ENCODE results near the gene AMIGO2. TPM values are rescaled to one million over a fixed set of nuclear protein-coding genes. Genes with fewer than 3 reads are reported as not detected.
A peak's percentile ranks its signal among the peaks of the same experiment; 100 is the strongest.

AMIGO2 gene
- total RNA-seq, 1 donor from 2014 or later, result 8.5 TPM

DNA sequence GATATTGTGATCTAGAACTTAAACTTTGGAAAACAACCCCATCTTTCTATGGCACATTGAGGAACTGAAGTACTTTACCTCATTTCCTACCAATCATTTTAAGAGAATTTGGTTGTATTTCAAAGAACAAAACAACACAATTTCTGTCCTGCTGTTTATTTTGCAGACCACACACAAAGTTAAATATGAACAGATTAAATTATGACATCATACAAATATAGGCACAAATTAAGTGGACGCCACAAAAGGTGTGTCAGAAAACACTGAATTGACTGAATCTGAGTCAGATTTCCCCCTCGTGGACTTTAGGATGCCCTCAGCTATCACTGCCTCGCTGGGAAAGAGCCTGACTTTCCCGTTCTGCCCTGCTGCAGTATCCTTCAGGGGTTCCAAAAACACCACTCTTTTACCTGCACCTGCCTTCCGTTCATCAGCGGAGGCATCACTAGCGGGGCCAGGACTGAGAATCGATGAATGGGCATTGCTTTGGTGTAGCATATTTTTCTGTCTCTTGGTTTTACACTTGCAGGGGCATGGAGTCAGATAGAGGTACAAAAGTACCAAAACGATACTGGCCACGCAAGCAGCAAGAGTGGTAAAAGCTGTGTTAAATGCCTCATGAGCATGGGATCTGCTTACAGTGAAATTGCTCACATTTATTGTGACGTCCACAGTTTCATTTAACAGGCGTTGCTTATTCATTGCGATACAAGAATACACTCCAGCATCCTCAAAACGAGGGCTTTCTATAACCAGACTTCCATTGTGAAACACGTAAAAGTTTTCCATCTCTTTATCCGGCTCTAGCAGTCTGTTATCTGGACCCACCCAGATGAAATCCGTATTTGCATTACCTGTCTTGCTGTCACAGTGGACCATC, 2.3 kb downstream of the AMIGO2 start:
- peaks cover 48% of the 10 kb centered on the region for H3K27me3 Mint-ChIP-seq (ENCODE audit: low read depth)
- H3K4me1 Mint-ChIP-seq, result peaks cover 19% of the 10 kb centered on the region
- TF ChIP-seq, protein P1, sequence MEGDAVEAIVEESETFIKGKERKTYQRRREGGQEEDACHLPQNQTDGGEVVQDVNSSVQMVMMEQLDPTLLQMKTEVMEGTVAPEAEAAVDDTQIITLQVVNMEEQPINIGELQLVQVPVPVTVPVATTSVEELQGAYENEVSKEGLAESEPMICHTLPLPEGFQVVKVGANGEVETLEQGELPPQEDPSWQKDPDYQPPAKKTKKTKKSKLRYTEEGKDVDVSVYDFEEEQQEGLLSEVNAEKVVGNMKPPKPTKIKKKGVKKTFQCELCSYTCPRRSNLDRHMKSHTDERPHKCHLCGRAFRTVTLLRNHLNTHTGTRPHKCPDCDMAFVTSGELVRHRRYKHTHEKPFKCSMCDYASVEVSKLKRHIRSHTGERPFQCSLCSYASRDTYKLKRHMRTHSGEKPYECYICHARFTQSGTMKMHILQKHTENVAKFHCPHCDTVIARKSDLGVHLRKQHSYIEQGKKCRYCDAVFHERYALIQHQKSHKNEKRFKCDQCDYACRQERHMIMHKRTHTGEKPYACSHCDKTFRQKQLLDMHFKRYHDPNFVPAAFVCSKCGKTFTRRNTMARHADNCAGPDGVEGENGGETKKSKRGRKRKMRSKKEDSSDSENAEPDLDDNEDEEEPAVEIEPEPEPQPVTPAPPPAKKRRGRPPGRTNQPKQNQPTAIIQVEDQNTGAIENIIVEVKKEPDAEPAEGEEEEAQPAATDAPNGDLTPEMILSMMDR (IDR thresholded peaks at IDR 0.05; ENCODE audit: unreplicated experiment), result no peak
- H3K27ac Mint-ChIP-seq, result no peak overlapping the region
- H3K4me3 Mint-ChIP-seq, result peak overlapping the region; percentile 20
- DNase-seq (ENCODE audit: low spot score in 2 of 2, unreplicated experiment in 2 of 2), result no peak
- no peaks in the 10 kb centered on the region for H3K9me3 Mint-ChIP-seq
- H3K36me3 Mint-ChIP-seq, result no peaks in the 10 kb centered on the region

DNA sequence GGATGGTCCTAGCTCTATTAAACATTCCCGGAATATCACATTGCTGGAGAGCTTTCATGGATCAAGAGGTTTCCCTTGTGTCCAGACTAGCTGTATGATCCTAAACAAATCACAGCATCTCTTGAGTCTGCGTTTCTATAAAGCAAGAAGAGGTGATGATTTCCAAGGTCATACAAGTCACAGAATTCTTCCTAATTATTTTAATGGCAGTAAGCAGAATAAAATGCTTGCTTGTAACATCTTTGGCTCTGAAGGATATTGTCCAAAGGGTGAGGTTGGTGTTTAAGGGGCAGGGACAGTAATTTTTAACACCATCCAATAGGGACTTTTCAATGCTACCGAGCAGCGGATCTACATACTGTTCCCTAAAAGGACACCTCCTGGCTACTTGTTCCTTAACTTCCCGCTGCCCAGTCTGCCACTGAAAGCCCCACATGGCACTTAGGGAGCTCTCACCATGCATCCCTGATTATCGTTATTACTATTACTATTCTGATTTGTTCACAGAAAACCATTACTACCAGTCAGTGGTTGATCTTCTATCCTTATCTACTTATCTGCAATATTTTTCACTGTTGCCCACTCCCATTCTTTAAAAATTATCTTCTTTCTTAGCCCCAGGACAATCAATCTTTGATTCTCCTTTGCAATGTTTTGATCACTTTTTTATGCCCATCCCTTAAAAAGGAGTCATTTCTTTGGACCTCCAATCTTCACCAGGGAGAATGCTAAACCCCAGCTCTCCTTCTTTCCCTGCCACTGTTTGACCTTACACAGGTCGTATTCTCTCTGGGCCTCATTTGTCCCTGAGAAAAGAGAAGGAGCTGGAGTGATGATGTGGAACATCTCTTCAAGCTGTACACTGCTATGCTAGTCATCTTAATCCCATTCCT, 4.3 kb downstream of the AMIGO2 start:
- no peak overlapping the region for H3K27ac Mint-ChIP-seq
- H3K36me3 Mint-ChIP-seq, result no peaks in the 10 kb centered on the region
- peaks cover 18% of the 10 kb centered on the region for H3K4me1 Mint-ChIP-seq
- TF ChIP-seq, protein P1 (IDR thresholded peaks at IDR 0.05; ENCODE audit: unreplicated experiment), result no peak
- no peak for DNase-seq (ENCODE audit: low spot score in 2 of 2, unreplicated experiment in 2 of 2)
- H3K9me3 Mint-ChIP-seq, result no peaks in the 10 kb centered on the region
- no peak overlapping the region for H3K4me3 Mint-ChIP-seq
- H3K27me3 Mint-ChIP-seq (ENCODE audit: low read depth), result peaks cover 45% of the 10 kb centered on the region

DNA sequence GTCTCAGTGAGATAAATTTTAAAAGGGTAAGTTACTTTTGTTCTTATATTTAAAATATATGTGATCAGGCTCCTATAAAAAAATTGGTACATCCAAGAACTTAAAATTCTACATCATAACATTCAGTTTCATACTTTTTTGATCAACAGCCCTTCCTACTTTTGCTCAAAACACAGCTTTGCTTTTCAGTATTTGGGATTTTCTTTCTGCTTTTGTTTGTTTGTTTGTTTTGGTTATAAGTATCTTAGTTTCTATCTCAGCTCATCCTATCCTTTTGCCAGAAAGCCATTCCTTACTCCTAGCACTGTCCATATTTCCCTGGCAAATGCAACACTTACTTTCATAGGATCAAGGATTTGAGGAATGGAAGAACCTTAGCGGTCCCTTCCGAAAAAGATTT, 5.0 kb downstream of the AMIGO2 start:
- no peaks in the 10 kb centered on the region for H3K36me3 Mint-ChIP-seq
- no peaks in the 10 kb centered on the region for H3K9me3 Mint-ChIP-seq
- H3K27ac Mint-ChIP-seq, result no peak overlapping the region
- peaks cover 22% of the 10 kb centered on the region for H3K4me1 Mint-ChIP-seq
- H3K27me3 Mint-ChIP-seq (ENCODE audit: low read depth), result peaks cover 42% of the 10 kb centered on the region
- no peak overlapping the region for H3K4me3 Mint-ChIP-seq
- DNase-seq (ENCODE audit: low spot score in 2 of 2, unreplicated experiment in 2 of 2), result no peak
- TF ChIP-seq, protein P1 (IDR thresholded peaks at IDR 0.05; ENCODE audit: unreplicated experiment), result no peak

DNA sequence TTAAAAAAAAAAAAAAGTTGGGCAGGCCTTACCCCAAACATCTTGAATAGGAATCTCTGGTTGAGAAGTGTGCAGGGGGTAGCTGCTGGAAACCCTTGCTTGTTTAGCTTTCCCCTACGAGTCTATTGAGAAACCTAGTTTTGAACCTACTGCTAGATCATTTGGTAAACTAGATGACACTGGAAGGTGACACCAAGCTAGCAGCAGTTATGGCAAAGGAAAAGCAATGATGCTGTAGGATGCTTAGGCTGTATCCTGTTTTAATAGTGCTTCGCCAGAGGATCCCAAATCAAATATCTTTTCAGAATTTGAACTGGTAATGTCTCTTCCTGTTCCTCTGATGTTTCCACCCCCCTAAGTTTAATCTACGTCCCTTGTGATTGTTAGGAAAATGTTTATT, 5.8 kb downstream of the AMIGO2 start:
- H3K27me3 Mint-ChIP-seq (ENCODE audit: low read depth), result peaks cover 36% of the 10 kb centered on the region
- no peak overlapping the region for H3K4me3 Mint-ChIP-seq
- peaks cover 16% of the 10 kb centered on the region for H3K4me1 Mint-ChIP-seq
- H3K9me3 Mint-ChIP-seq, result no peaks in the 10 kb centered on the region
- no peaks in the 10 kb centered on the region for H3K36me3 Mint-ChIP-seq
- DNase-seq (ENCODE audit: low spot score in 2 of 2, unreplicated experiment in 2 of 2), result no peak
- TF ChIP-seq, protein P1 (IDR thresholded peaks at IDR 0.05; ENCODE audit: unreplicated experiment), result no peak
- no peak overlapping the region for H3K27ac Mint-ChIP-seq

DNA sequence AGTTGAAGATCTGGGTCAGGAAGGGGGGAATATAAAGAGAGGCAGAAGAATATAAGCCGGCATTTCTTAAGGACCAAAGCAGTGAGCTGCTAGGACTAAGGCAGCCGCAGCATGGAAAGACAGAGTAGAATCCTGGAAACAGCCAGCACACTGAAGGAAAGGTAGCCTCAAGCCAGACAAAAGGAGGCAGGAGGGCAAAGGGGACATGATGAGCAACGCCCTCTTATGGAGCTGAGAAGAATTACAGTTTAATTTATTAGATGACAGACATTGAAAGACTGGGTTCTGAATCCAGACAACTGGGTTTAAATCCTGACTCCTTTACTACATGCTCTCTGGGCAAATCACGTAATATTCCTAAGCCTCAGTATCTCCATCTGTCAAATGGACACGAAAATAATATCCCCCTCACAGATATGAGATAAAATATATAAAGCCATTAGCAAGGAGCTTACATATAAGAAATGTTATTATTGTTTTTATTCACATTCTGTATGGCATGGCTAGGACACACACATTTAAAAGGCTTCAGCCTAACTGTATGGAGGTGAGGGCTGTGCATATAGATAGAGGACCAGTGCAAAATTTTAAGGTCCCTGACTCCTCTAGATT, 8.4 kb downstream of the AMIGO2 start:
- TF ChIP-seq, protein P1 (IDR thresholded peaks at IDR 0.05; ENCODE audit: unreplicated experiment), result peak; percentile 51
- no peak overlapping the region for H3K27ac Mint-ChIP-seq
- H3K27me3 Mint-ChIP-seq (ENCODE audit: low read depth), result peaks cover 15% of the 10 kb centered on the region
- DNase-seq (ENCODE audit: low spot score in 2 of 2, unreplicated experiment in 2 of 2), result no peak
- peaks cover 11% of the 10 kb centered on the region for H3K4me1 Mint-ChIP-seq
- H3K9me3 Mint-ChIP-seq, result no peaks in the 10 kb centered on the region
- no peaks in the 10 kb centered on the region for H3K36me3 Mint-ChIP-seq
- no peak overlapping the region for H3K4me3 Mint-ChIP-seq

Measured in mesothelial cell of epicardium (in vitro differentiated cells).